HEK293 (cell line): ENCODE results near the gene CNTN4.

Experiments
- BCL11A ChIP-seq: fragments of 450-650 bp; formaldehyde crosslinking; IDR thresholded peaks from 2 replicates; pipeline ENCODE4 v1.5.1; 2016; ENCODE audit warnings: low read depth, missing biosample characterization, missing genetic modification characterization
- CTCF ChIP-seq: fragments of 450-650 bp; formaldehyde crosslinking; IDR thresholded peaks from 2 replicates; pipeline ENCODE4 v1.5.1; 2016; ENCODE audit warnings: missing biosample characterization, missing genetic modification characterization
- SALL2 ChIP-seq: fragments of 450-650 bp; formaldehyde crosslinking; IDR thresholded peaks from 2 replicates; pipeline ENCODE4 v1.5.0; 2017; ENCODE audit warnings: missing biosample characterization, mild to moderate bottlenecking, missing genetic modification characterization, borderline replicate concordance
- YY1 ChIP-seq: fragments of 450-650 bp; formaldehyde crosslinking; IDR thresholded peaks from 2 replicates; pipeline ENCODE4 v1.5.1; 2018; ENCODE audit warnings: missing biosample characterization, missing genetic modification characterization
- YY2 ChIP-seq: fragments of 450-650 bp; formaldehyde crosslinking; IDR thresholded peaks from 2 replicates; pipeline ENCODE4 v1.5.1; 2016; ENCODE audit warnings: missing biosample characterization, missing genetic modification characterization
- ZNF239 ChIP-seq: fragments of 450-650 bp; formaldehyde crosslinking; IDR thresholded peaks from 2 replicates; pipeline ENCODE4 v1.5.1; 2016; ENCODE audit warnings: missing biosample characterization, missing genetic modification characterization
- ZNF362 ChIP-seq: fragments of 450-650 bp; formaldehyde crosslinking; IDR thresholded peaks from 2 replicates; pipeline ENCODE4 v1.5.1; 2016; ENCODE audit warnings: missing biosample characterization, missing genetic modification characterization
- ZNF561 ChIP-seq: fragments of 450-650 bp; IDR thresholded peaks from 2 replicates; pipeline ENCODE4 v1.5.1; 2018; ENCODE audit warnings: missing biosample characterization, missing genetic modification characterization, borderline replicate concordance
- ZNF701 ChIP-seq: fragments of 450-650 bp; formaldehyde crosslinking; IDR thresholded peaks from 2 replicates; pipeline ENCODE4 v1.5.1; 2016; ENCODE audit warnings: missing biosample characterization, missing genetic modification characterization
- ZSCAN18 ChIP-seq: fragments of 450-650 bp; formaldehyde crosslinking; IDR thresholded peaks from 2 replicates; pipeline ENCODE4 v1.5.1; 2016; ENCODE audit warnings: missing biosample characterization, missing genetic modification characterization
- TF ChIP-seq, protein P1 (sequence below): fragments of 450-650 bp; formaldehyde crosslinking; IDR thresholded peaks from 2 replicates; pipeline ENCODE4 v1.5.1; 2016; ENCODE audit warnings: missing biosample characterization, missing genetic modification characterization
- TF ChIP-seq, protein P2 (sequence below): fragments of 450-650 bp; formaldehyde crosslinking; IDR thresholded peaks from 2 replicates; pipeline ENCODE4 v1.5.1; 2016; ENCODE audit warnings: missing biosample characterization, missing genetic modification characterization, low read depth

DNA sequence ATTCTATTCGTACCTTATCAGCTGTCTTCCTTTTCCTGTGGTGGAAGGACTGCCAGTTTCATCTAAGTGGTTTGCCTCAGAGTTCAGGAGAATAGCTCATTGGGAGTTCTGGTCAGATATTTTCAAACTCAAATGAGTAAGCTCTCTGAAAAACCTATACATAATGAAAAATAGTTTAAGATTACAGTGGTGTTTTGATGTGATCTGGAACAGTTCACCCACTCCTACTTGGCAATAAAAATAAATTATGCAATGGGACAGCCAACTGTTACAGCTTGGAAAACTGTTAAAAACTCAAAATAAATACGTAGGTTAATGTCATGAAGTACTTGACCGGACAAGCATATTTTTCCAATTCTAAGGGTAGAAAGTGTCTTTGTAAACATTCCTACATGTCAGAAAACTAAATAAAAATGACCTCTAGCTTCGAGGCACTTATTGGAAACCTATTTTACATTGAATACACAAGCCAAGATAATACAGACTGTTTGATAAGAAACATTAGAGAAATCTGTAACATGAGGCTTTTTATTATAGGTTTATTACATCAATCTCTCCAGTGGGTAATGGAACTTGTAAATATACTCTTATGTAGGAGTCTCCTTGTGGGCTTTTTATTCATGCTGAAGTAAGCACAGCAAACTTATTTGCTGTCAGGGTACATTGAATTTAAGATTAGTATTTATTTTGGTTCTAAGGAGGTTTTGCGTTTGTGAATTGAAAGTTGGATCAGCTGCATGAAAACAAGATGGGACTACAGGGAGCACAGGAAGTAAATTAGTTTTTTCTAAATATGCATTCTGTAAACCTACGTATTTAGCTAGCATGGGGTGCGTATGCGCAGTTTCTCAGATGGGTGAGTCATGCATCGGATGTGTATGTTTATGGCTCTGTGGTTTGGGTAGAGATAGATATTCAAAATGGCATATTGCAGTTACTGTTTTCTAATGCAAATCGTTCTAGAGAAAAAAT is 558.4 kb downstream of the CNTN4 start:
- TF ChIP-seq ZNF362 (tag by site-specific recombination) (no peak), CTCF (tag by site-specific recombination) (no peak), SALL2 (tag by site-specific recombination) (no peak), YY2 (no peak), YY1 (tag by site-specific recombination) (no peak), ZNF561 (tag by site-specific recombination) (no peak), BCL11A (tag by site-specific recombination) (no peak), ZNF239 (tag by site-specific recombination) (no peak), ZNF701 (tag by site-specific recombination) (no peak), ZSCAN18 (tag by site-specific recombination) (no peak)
- TF ChIP-seq, protein P1, sequence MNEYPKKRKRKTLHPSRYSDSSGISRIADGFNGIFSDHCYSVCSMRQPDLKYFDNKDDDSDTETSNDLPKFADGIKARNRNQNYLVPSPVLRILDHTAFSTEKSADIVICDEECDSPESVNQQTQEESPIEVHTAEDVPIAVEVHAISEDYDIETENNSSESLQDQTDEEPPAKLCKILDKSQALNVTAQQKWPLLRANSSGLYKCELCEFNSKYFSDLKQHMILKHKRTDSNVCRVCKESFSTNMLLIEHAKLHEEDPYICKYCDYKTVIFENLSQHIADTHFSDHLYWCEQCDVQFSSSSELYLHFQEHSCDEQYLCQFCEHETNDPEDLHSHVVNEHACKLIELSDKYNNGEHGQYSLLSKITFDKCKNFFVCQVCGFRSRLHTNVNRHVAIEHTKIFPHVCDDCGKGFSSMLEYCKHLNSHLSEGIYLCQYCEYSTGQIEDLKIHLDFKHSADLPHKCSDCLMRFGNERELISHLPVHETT (tag by site-specific recombination), result no peak
- TF ChIP-seq, protein P2, sequence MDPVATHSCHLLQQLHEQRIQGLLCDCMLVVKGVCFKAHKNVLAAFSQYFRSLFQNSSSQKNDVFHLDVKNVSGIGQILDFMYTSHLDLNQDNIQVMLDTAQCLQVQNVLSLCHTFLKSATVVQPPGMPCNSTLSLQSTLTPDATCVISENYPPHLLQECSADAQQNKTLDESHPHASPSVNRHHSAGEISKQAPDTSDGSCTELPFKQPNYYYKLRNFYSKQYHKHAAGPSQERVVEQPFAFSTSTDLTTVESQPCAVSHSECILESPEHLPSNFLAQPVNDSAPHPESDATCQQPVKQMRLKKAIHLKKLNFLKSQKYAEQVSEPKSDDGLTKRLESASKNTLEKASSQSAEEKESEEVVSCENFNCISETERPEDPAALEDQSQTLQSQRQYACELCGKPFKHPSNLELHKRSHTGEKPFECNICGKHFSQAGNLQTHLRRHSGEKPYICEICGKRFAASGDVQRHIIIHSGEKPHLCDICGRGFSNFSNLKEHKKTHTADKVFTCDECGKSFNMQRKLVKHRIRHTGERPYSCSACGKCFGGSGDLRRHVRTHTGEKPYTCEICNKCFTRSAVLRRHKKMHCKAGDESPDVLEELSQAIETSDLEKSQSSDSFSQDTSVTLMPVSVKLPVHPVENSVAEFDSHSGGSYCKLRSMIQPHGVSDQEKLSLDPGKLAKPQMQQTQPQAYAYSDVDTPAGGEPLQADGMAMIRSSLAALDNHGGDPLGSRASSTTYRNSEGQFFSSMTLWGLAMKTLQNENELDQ, result no peak
